ENCODE results near the gene DNAJB6.

GRCh38 chr7:157446322-157446721 is 109.5 kb downstream of the DNAJB6 start:
- TF ChIP-seq CTCF (IDR thresholded peaks at IDR 0.05; ENCODE audit: low read depth, low read length), result no peak
- TF ChIP-seq MAX (IDR thresholded peaks at IDR 0.05; ENCODE audit: low read depth, low read length), result no peak
